GM23248 (cell line): ENCODE measurements around the gene KCTD10.

ENCODE experiments used
- EZH2 ChIP-seq: fragments of 200-600 bp; sonication (generic); IDR thresholded peaks from 2 replicates; pipeline ENCODE4 v1.6.1; 2018; ENCODE audit warnings: antibody characterized with exemption, mild to moderate bottlenecking; ENCODE audit not compliant: insufficient read depth, poor library complexity, severe bottlenecking
- EZH2phosphoT487 ChIP-seq: fragments of 200-600 bp; sonication (generic); IDR thresholded peaks from 2 replicates; pipeline ENCODE4 v1.6.1; 2018; ENCODE audit warnings: antibody characterized with exemption, moderate library complexity, mild to moderate bottlenecking, low read depth; ENCODE audit not compliant: insufficient read depth

GRCh38 chr12:109466821-109467220 lies 10.3 kb downstream of the KCTD10 start:
- no peak for TF ChIP-seq EZH2phosphoT487
- TF ChIP-seq EZH2, result no peak
